GM13976 (cell line): Measurements from ENCODE around the gene OR4D11.
"Not testable (repeated sequence)": the region's sequence is repeated elsewhere in the genome, so short reads cannot be mapped to it uniquely, and the experiment has no call there.

Experiments
- DNase-seq: peaks from one replicate; pipeline ENCODE4 v3.0.0; 2012; ENCODE audit warnings: low spot score
- CTCF ChIP-seq: IDR thresholded peaks from 2 replicates; pipeline ENCODE4 v1.5.1; 2012; ENCODE audit warnings: borderline replicate concordance, mild to moderate bottlenecking; ENCODE audit not compliant: insufficient read depth; ENCODE audit errors: extremely low read depth, missing control alignments, control extremely low read depth
- in situ Hi-C: fragments of 300-500 bp; cut with MboI; formaldehyde crosslinking; loops from one replicate; pipeline ENCODE4 v1.12.0; 2022; ENCODE audit warnings: low sequenced_read_pairs, mixed read lengths, inconsistent platforms; ENCODE audit not compliant: unreplicated experiment

The OR4D11 gene

GRCh38 chr11:59528711-59529110 lies 25.3 kb downstream of the OR4D11 start:
- in situ Hi-C loops, result loop anchor here (25.0 kb wide), 1 partner anchor 284 kb away; the partner anchor contains the start of gene MRPL16
- no peak for DNase-seq
- no peak for TF ChIP-seq CTCF

GRCh38 chr11:59532620-59533019 lies 29.2 kb downstream of the OR4D11 start:
- TF ChIP-seq CTCF, result no peak
- DNase-seq, result no peak
- in situ Hi-C loops, result loop anchor here (25.0 kb wide), 1 partner anchor 280 kb away; the partner anchor contains the start of gene MRPL16

- no peak for DNase-seq
- in situ Hi-C loops, result loop anchor here (25.0 kb wide), 1 partner anchor 278 kb away; the partner anchor contains the start of gene MRPL16
- no peak for TF ChIP-seq CTCF
Measured at GRCh38 chr11:59534676-59535075, 31.3 kb downstream of the OR4D11 start.

- no peak for TF ChIP-seq CTCF
- DNase-seq, result no peak
- in situ Hi-C loops, result loop anchor here (25.0 kb wide), 1 partner anchor 270 kb away; the partner anchor contains the start of gene MRPL16
Measured at GRCh38 chr11:59542142-59542810, 38.9 kb downstream of the OR4D11 start.

GRCh38 chr11:59543713-59544112 lies 40.3 kb downstream of the OR4D11 start:
- not testable (repeated sequence) for DNase-seq
- in situ Hi-C loops, result loop anchor here (25.0 kb wide), 1 partner anchor 269 kb away; the partner anchor contains the start of gene MRPL16

- DNase-seq, result no peak
- in situ Hi-C loops, result loop anchor here (25.0 kb wide), 1 partner anchor 267 kb away; the partner anchor contains the start of gene MRPL16
- no peak for TF ChIP-seq CTCF
Measured at GRCh38 chr11:59544869-59545178, 41.4 kb downstream of the OR4D11 start.
